ENCODE data around the gene MFN2. TPM values are rescaled to one million over a fixed set of nuclear protein-coding genes. Genes with fewer than 3 reads are reported as not detected.

The MFN2 gene
- total RNA-seq, 1 experiment from 2014 or later, result 32.0 TPM

- DNase-seq (ENCODE audit: extremely low read depth, low read depth), result no peak
Measured at GRCh38 chr1:11957897-11958296, 22.3 kb upstream of the MFN2 start.

GRCh38 chr1:11960276-11960675 is 20.0 kb upstream of the MFN2 start:
- DNase-seq (ENCODE audit: extremely low read depth, low read depth), result no peak

- no peak for DNase-seq (ENCODE audit: extremely low read depth, low read depth)
Measured at GRCh38 chr1:11960715-11961114, 19.5 kb upstream of the MFN2 start.

GRCh38 chr1:11961230-11961629 is 19.0 kb upstream of the MFN2 start:
- no peak for DNase-seq (ENCODE audit: extremely low read depth, low read depth)

- DNase-seq (ENCODE audit: extremely low read depth, low read depth), result no peak
Measured at GRCh38 chr1:11963622-11964021, 16.6 kb upstream of the MFN2 start.

- DNase-seq (ENCODE audit: extremely low read depth, low read depth), result no peak
Measured at GRCh38 chr1:11964656-11965055, 15.6 kb upstream of the MFN2 start.

GRCh38 chr1:11967028-11967547 is 13.2 kb upstream of the MFN2 start:
- DNase-seq (ENCODE audit: extremely low read depth, low read depth), result peak; percentile 50

- no peak for DNase-seq (ENCODE audit: extremely low read depth, low read depth)
Measured at GRCh38 chr1:11970441-11971185, 9.6 kb upstream of the MFN2 start.

- DNase-seq (ENCODE audit: extremely low read depth, low read depth), result no peak
Measured at GRCh38 chr1:11977625-11978024, 2.6 kb upstream of the MFN2 start.

- DNase-seq (ENCODE audit: extremely low read depth, low read depth), result no peak
Measured at GRCh38 chr1:11978301-11978700, 1.9 kb upstream of the MFN2 start.

- no peak for DNase-seq (ENCODE audit: extremely low read depth, low read depth)
Measured at GRCh38 chr1:11979028-11979850, 1.0 kb upstream of the MFN2 start.

GRCh38 chr1:11980676-11980972 is 380 bp downstream of the MFN2 start:
- DNase-seq (ENCODE audit: extremely low read depth, low read depth), result no peak

GRCh38 chr1:11981378-11982009 is 1.2 kb downstream of the MFN2 start:
- DNase-seq (ENCODE audit: extremely low read depth, low read depth), result no peak

GRCh38 chr1:11982010-11982392 is 1.8 kb downstream of the MFN2 start:
- DNase-seq (ENCODE audit: extremely low read depth, low read depth), result no peak

- no peak for DNase-seq (ENCODE audit: extremely low read depth, low read depth)
Measured at GRCh38 chr1:11984121-11984520, 3.9 kb downstream of the MFN2 start.

- no peak for DNase-seq (ENCODE audit: extremely low read depth, low read depth)
Measured at GRCh38 chr1:11984576-11984975, 4.3 kb downstream of the MFN2 start.

- no peak for DNase-seq (ENCODE audit: extremely low read depth, low read depth)
Measured at GRCh38 chr1:11985171-11985570, 4.9 kb downstream of the MFN2 start.

GRCh38 chr1:11985851-11986250 is 5.6 kb downstream of the MFN2 start:
- no peak for DNase-seq (ENCODE audit: extremely low read depth, low read depth)

- no peak for DNase-seq (ENCODE audit: extremely low read depth, low read depth)
Measured at GRCh38 chr1:11989669-11990068, 9.4 kb downstream of the MFN2 start.

GRCh38 chr1:11990303-11991032 is 10.2 kb downstream of the MFN2 start:
- no peak for DNase-seq (ENCODE audit: extremely low read depth, low read depth)
